Heart left ventricle (tissue), 16 donors: ENCODE measurements around the gene RTN1. TPM values are rescaled to one million over a fixed set of nuclear protein-coding genes. Genes with fewer than 3 reads are reported as not detected.

ENCODE experiments used
- ATAC-seq, 4 donors: fragments of 200-7000 bp; cut with Tn5 transposase; one replicate each; pipeline ENCODE4 v1.9.1; 2020 to 2022; ENCODE audit warnings: moderate library complexity in 4 of 4, mild to moderate bottlenecking in 3 of 4, moderate number of reproducible peaks in 1 of 4
- DNase-seq, 5 donors: peaks; one replicate each; pipeline ENCODE4 v3.0.0-alpha.2; 2020
- H3K27ac ChIP-seq, 12 donors: fragments of 200-600 bp; sonication (generic) in 4 of 12; one replicate each; pipeline versions ENCODE4 v1.5.0 to v1.8.0; 2016 to 2022; ENCODE audit warnings: mild to moderate bottlenecking in 2 of 12
- H3K27me3 ChIP-seq, 9 donors: fragments of 200-600 bp; sonication (generic) in 2 of 9; one replicate each; pipeline versions ENCODE4 v1.5.1 to v1.8.0; 2016 to 2022; ENCODE audit warnings: mild to moderate bottlenecking in 3 of 9
- H3K36me3 ChIP-seq, 9 donors: fragments of 200-600 bp; sonication (generic) in 2 of 9; one replicate each; pipeline versions ENCODE4 v1.5.0 to v1.8.0; 2018 to 2022; ENCODE audit warnings: mild to moderate bottlenecking in 2 of 9
- H3K4me1 ChIP-seq, 12 donors: fragments of 200-600 bp; sonication (generic) in 4 of 12; one replicate each; pipeline versions ENCODE4 v1.5.0 to v1.8.0; 2016 to 2022; ENCODE audit warnings: mild to moderate bottlenecking in 3 of 12
- H3K4me3 ChIP-seq, 12 donors: fragments of 200-600 bp; sonication (generic) in 4 of 12; one replicate each; pipeline versions ENCODE4 v1.5.0 to v1.8.0; 2017 to 2022; ENCODE audit warnings: mild to moderate bottlenecking in 9 of 12, moderate library complexity in 4 of 12
- H3K9me3 ChIP-seq, 12 donors: fragments of 200-600 bp; sonication (generic) in 4 of 12; one replicate each; pipeline versions ENCODE4 v1.5.0 to v1.8.0; 2016 to 2022; ENCODE audit warnings: mild to moderate bottlenecking in 1 of 12
- CTCF ChIP-seq, 12 donors: fragments of 200-600 bp; sonication (generic) in 4 of 12; IDR thresholded peaks; one replicate each; pipeline versions ENCODE4 v1.5.0 to v1.8.0; 2018 to 2022; ENCODE audit warnings: antibody characterized with exemption in 12 of 12, mild to moderate bottlenecking in 5 of 12
- POLR2A ChIP-seq, 2 donors: fragments of 450-650 bp; IDR thresholded peaks; one replicate each; pipeline ENCODE4 v1.6.1; 2017; ENCODE audit warnings: antibody characterized with exemption in 2 of 2, mild to moderate bottlenecking in 2 of 2, moderate library complexity in 2 of 2
- WGBS, 4 donors: extraction: QIAGEN DNeasy Blood & Tissue Kit in 2 of 4; methylation state at CpG; one replicate each; pipeline versions ENCODE4 v1.1.5 to v1.1.7; 2013 to 2018; 5-methylcytosine and 5-hydroxymethylcytosine counted together
- intact Hi-C, 10 donors: fragments of 100-400 bp; cut with DNase I; formaldehyde crosslinking; loops; one replicate each; pipeline versions ENCODE4 v1.11.1 to v1.14.2; 2022
- polyA plus RNA-seq, 2 donors: library from polyadenylated mRNA; stranded (reverse); fragments of 200-250 nt; gene quantifications; one replicate each; pipeline ENCODE4 v1.2.3, GENCODE V29; 2013
- total RNA-seq, 9 donors: library from RNA; depleted of rRNA in 2 of 9; stranded (reverse); fragments of >200 nt in 2 of 9; fragmentation: NEBNext Ultra II Directional in 3 of 9; extraction: Animal tissue kit (Norgen Biotek cat#: 25700) in 3 of 9; gene quantifications; one replicate each; pipeline versions ENCODE4 v1.1.0 to v1.2.4, GENCODE V29; 2016 to 2023
- donor health status: ischemic (EF 13 %, LVEDD 7.1; RV severe dilation, severe dysfunction).
- donor health status: healthy with polysubstance abuse.
- donor health status: DM: no; HTN: yes; CAD: no.
- donor health status: DM: no; HTN: no; CAD: no.
- donor health status: ischemic (EF 25% LVEDD 6.9; RV normal size, moderate dysfunction).
- donor health status: ischemic (EF 25% LVEDD 5.7; RV mildly dilated, moderate dysfunction).
- donor health status: healthy.
- donor health status: DM: yes; HTN: yes; CAD: no.
- donor health status: ischemic (EF 35%, LVEDD 5.7; RV mildly dilated, moderate dysfunction).
- donor health status: nonischemic (EF 11% LVEDD 7.7; RV severe dilation, severe dysfunction).
- donor health status: DM: yes; HTN: yes; CAD: no.
- donor health status: PGD.
- donor health status: ischemic (EF 29% LVEDD 5.4; RV normal size, mild dysfunction).
- donor health status: nonischemic (EF 23%, LVEDD 6.1; RV moderate dilation, normal function).

Gene RTN1
- total and polyA plus RNA-seq, 11 donors: 0.15 to 8.4 (median 0.90) TPM

- peak overlapping the region in 1 of 12 donors; percentile 40 for H3K27ac ChIP-seq
- ATAC-seq (no peak), DNase-seq (no peak)
- no peaks in the 10 kb centered on the region for H3K9me3 ChIP-seq
- 75 to 80% (median 77%) methylated on average over 10 of the region's 10 CpGs for WGBS, 4 donors
- H3K36me3 ChIP-seq: no peaks in the 10 kb centered on the region
- peaks cover 0 to 4% (median 0%) of the 10 kb centered on the region in 9 donors for H3K27me3 ChIP-seq
- H3K4me3 ChIP-seq: peak overlapping the region in 1 of 12 donors; percentile 26
- intact Hi-C loops: no loop called here
- H3K4me1 ChIP-seq: peaks cover 0 to 11% (median 0%) of the 10 kb centered on the region in 12 donors
- TF ChIP-seq POLR2A (IDR thresholded peaks at IDR 0.05): no peak
- no peak for TF ChIP-seq CTCF (IDR thresholded peaks at IDR 0.05)
These were observed 284.6 kb downstream of the RTN1 start for GRCh38 chr14:59585891-59586554.

GRCh38 chr14:59583755-59584154 lies 286.8 kb downstream of the RTN1 start:
- peaks cover 0 to 7% (median 0%) of the 10 kb centered on the region in 9 donors for H3K27me3 ChIP-seq
- DNase-seq: peak in 1 of 5 donors; percentile 29
- H3K4me3 ChIP-seq: no peak overlapping the region
- peak in 3 of 4 donors; percentile 16 to 53 (median 49) for ATAC-seq
- TF ChIP-seq POLR2A (IDR thresholded peaks at IDR 0.05): no peak
- peak in 1 of 12 donors; percentile 6 for TF ChIP-seq CTCF (IDR thresholded peaks at IDR 0.05)
- H3K36me3 ChIP-seq: no peaks in the 10 kb centered on the region
- intact Hi-C loops: no loop called here
- H3K9me3 ChIP-seq: no peaks in the 10 kb centered on the region
- H3K27ac ChIP-seq: no peak overlapping the region
- 0 to 14% (median 11%) methylated on average over 2 of the region's 2 CpGs for WGBS, 4 donors
- peaks cover 0 to 11% (median 0%) of the 10 kb centered on the region in 12 donors for H3K4me1 ChIP-seq

- Histone ChIP-seq H3K36me3 (no peaks in the 10 kb centered on the region), H3K9me3 (no peaks in the 10 kb centered on the region), H3K27me3 (peaks cover 0 to 7% (median 0%) of the 10 kb centered on the region in 9 donors), H3K27ac (no peak overlapping the region), H3K4me3 (peak overlapping the region in 1 of 12 donors; percentile 2), H3K4me1 (peaks cover 0 to 11% (median 0%) of the 10 kb centered on the region in 12 donors)
- ATAC-seq: peak in 3 of 4 donors; percentile 31 to 46 (median 44)
- WGBS, 4 donors: 73 to 87% (median 80%) methylated on average over 23 of the region's 23 CpGs
- intact Hi-C loops: no loop called here
- DNase-seq: peak in 1 of 5 donors; percentile 31
- peak in 1 of 12 donors; percentile 5 for TF ChIP-seq CTCF (IDR thresholded peaks at IDR 0.05)
- no peak for TF ChIP-seq POLR2A (IDR thresholded peaks at IDR 0.05)
These were observed 287.6 kb downstream of the RTN1 start for GRCh38 chr14:59582845-59583509.

GRCh38 chr14:59582161-59582560 lies 288.4 kb downstream of the RTN1 start:
- DNase-seq: no peak
- Histone ChIP-seq H3K36me3 (no peaks in the 10 kb centered on the region), H3K27me3 (peaks cover 0 to 8% (median 0%) of the 10 kb centered on the region in 9 donors), H3K9me3 (no peaks in the 10 kb centered on the region), H3K27ac (no peak overlapping the region), H3K4me3 (no peak overlapping the region), H3K4me1 (peaks cover 0 to 11% (median 0%) of the 10 kb centered on the region in 12 donors)
- 81 to 91% (median 85%) methylated on average over 3 of the region's 3 CpGs for WGBS, 4 donors
- no peak for ATAC-seq
- TF ChIP-seq POLR2A (IDR thresholded peaks at IDR 0.05) (no peak), CTCF (IDR thresholded peaks at IDR 0.05) (no peak)
- intact Hi-C loops: no loop called here
